Neutrophil (primary cell): Measurements from ENCODE around the gene RET.

Experiments
- H3K27ac ChIP-seq: fragments of 200-600 bp; sonication (generic); 2 replicates; pipeline ENCODE4 v1.5.1; 2016; ENCODE audit warnings: mild to moderate bottlenecking, moderate library complexity
- H3K27me3 ChIP-seq: fragments of 200-600 bp; sonication (generic); 2 replicates; pipeline ENCODE4 v1.6.0; 2016; ENCODE audit warnings: mild to moderate bottlenecking
- H3K36me3 ChIP-seq: fragments of 200-600 bp; sonication (generic); 2 replicates; pipeline ENCODE4 v1.5.1; 2017
- H3K4me1 ChIP-seq, 2 experiments: fragments of 200-600 bp in 1 of 2; sonication (generic) in 1 of 2; 1 replicate in 1 of 2; 2 replicates in 1 of 2; pipeline versions ENCODE4 v1.5.1 to v1.6.1; 2013 to 2016; ENCODE audit warnings: low read depth in 1 of 2, low read length in 1 of 2, mild to moderate bottlenecking in 1 of 2, moderate library complexity in 1 of 2; ENCODE audit not compliant: control insufficient read depth in 1 of 2, insufficient read depth in 1 of 2
- H3K4me3 ChIP-seq, 2 experiments: fragments of 200-600 bp in 1 of 2; sonication (generic) in 1 of 2; 1 replicate in 1 of 2; 2 replicates in 1 of 2; pipeline ENCODE4 v1.5.1; 2013 to 2016; ENCODE audit warnings: low read depth in 1 of 2, low read length in 1 of 2, mild to moderate bottlenecking in 1 of 2, moderate library complexity in 1 of 2
- H3K9me3 ChIP-seq: fragments of 200-600 bp; sonication (generic); 2 replicates; pipeline ENCODE4 v1.5.1; 2016
- TF ChIP-seq, protein P1 (sequence below): fragments of 200-600 bp; sonication (generic); IDR thresholded peaks from 2 replicates; pipeline ENCODE4 v1.5.1; 2016; ENCODE audit warnings: antibody characterized with exemption

The RET gene

DNA sequence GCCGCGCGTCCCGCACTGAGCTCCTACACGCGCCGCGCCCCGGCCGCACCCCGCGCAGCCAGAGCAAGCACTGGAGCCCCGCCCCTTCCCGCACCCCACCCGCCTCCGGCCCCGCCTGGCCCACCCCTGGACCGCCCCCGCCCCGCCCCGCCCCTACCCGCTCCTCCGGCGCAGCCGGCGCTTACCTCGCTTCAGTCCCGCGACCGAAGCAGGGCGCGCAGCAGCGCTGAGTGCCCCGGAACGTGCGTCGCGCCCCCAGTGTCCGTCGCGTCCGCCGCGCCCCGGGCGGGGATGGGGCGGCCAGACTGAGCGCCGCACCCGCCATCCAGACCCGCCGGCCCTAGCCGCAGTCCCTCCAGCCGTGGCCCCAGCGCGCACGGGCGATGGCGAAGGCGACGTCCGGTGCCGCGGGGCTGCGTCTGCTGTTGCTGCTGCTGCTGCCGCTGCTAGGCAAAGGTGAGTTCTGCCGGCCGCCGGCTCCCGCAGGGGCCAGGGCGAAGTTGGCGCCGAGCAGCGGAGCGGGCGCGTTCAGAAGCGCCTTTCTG lies at the start of gene RET:
Gene RET, plus strand, starts transcription at position 194 of the 545 bp plus-strand sequence. Its CDS starts 190 bp downstream, at position 384.
- Histone ChIP-seq H3K4me3 (peak within 1 kb of the TSS; percentile 41 to 45), H3K27me3 (peaks cover 70% of the 10 kb centered on the region), H3K4me1 (peaks cover 12 to 18% of the 10 kb centered on the region in 2 experiments), H3K27ac (no peak within 1 kb of the TSS), H3K9me3 (no peaks in the 10 kb centered on the region), H3K36me3 (no peaks in the 10 kb centered on the region)
- TF ChIP-seq, protein P1, sequence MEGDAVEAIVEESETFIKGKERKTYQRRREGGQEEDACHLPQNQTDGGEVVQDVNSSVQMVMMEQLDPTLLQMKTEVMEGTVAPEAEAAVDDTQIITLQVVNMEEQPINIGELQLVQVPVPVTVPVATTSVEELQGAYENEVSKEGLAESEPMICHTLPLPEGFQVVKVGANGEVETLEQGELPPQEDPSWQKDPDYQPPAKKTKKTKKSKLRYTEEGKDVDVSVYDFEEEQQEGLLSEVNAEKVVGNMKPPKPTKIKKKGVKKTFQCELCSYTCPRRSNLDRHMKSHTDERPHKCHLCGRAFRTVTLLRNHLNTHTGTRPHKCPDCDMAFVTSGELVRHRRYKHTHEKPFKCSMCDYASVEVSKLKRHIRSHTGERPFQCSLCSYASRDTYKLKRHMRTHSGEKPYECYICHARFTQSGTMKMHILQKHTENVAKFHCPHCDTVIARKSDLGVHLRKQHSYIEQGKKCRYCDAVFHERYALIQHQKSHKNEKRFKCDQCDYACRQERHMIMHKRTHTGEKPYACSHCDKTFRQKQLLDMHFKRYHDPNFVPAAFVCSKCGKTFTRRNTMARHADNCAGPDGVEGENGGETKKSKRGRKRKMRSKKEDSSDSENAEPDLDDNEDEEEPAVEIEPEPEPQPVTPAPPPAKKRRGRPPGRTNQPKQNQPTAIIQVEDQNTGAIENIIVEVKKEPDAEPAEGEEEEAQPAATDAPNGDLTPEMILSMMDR: no peak

DNA sequence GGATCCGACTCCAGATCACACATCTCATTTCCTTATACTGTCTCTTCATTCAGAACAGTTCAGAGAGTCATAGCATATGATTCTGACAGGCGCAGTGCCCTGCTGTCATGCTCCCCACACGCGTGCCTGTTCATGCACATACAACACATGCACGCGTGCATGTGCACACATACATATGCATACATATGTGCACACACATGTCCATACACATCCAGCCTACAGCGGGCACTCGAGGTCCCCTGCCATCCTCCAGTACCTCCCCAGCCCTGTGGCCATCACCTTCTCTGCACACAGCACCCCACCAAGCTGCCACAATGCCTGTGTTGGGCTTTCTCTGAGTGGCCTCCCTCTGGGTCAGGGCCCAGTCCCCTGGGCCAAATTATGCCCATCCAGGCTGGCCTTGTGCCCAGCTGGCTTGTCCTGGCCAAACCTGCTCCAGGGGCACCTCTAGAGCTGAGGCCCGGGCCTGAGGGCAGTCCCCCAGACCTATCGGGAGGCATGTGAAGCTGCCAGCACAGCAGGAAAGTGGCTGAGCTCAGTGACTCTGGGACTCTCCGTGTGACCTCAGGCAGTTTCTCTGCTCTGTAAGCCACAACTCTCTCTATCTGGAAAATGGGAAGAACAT lies 49.4 kb upstream of the RET start:
- Histone ChIP-seq H3K36me3 (no peaks in the 10 kb centered on the region), H3K27me3 (no peaks in the 10 kb centered on the region), H3K4me1 (peaks cover 0 to 4% of the 10 kb centered on the region in 2 experiments), H3K27ac (no peak overlapping the region), H3K9me3 (no peaks in the 10 kb centered on the region), H3K4me3 (no peak overlapping the region)
- TF ChIP-seq, protein P1: no peak

DNA sequence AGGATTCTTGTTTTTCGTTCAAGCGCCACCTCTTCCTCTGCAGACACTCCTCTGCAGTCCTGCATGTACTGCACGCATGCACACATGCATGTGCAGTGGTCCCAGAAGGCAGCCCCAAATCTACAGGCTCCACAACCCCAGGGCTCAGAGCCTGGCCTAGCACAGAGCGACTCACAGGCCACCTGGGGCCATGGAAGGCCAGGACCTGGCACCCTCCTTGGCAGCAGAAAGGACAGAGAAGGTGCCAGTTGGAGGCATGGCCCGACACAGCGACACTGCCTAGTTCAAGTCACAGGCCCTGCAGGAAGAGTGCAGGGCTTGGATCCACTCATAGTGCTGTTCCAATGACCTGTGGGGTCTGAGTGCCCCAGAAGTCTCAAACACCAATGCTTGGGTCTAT lies 48.7 kb upstream of the RET start:
- Histone ChIP-seq H3K27ac (no peak overlapping the region), H3K4me3 (no peak overlapping the region), H3K4me1 (peaks cover 0 to 4% of the 10 kb centered on the region in 2 experiments), H3K27me3 (no peaks in the 10 kb centered on the region), H3K36me3 (no peaks in the 10 kb centered on the region), H3K9me3 (no peaks in the 10 kb centered on the region)
- TF ChIP-seq, protein P1: no peak

DNA sequence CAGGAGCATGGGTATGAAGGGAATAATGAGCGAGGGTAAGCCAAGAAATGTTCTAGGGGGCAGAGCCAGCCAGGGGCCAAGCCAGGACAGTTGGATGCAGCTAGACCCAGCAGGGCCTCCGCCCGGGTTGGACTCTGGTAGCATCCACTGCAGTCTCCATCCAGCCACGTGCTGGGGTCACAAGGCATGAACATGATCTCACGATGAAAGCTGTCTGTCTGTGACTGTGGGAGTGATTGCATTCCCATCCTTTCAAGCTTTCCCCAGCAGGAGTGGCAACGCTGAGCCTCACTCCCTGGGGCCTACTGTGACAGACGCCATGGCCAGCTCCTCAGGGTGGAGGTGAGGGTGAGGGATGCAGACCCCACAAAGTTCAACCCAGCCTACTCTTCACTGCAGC lies 47.8 kb upstream of the RET start:
- Histone ChIP-seq H3K36me3 (no peaks in the 10 kb centered on the region), H3K9me3 (no peaks in the 10 kb centered on the region), H3K4me1 (peaks cover 0 to 4% of the 10 kb centered on the region in 2 experiments), H3K27ac (no peak overlapping the region), H3K4me3 (no peak overlapping the region), H3K27me3 (no peaks in the 10 kb centered on the region)
- TF ChIP-seq, protein P1: no peak

DNA sequence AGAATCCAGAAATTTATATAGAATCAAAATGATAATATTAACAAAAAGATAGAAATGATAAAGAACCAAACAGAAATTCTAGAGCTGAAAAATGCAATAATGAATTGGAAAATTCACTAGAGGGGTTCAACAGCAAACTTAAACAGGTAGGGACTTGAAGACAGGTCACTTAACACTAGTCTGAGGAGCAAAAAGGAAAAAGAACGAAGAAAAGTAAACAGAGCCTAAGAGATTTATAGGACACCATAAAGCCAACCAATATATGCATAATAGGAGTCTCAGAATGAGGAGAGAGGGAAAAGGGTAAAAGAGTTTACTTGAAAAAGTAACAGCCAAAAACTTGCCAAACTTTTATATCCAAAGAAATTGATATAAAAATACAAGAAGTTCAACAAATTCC lies 44.3 kb upstream of the RET start:
- TF ChIP-seq, protein P1: no peak
- Histone ChIP-seq H3K4me3 (no peak overlapping the region), H3K27me3 (no peaks in the 10 kb centered on the region), H3K4me1 (no peaks in the 10 kb centered on the region), H3K9me3 (no peaks in the 10 kb centered on the region), H3K27ac (no peak overlapping the region), H3K36me3 (no peaks in the 10 kb centered on the region)
